GM10266 (cell line): ENCODE data around the gene PSD4.
A peak's percentile ranks its signal among the peaks of the same experiment; 100 is the strongest.

Experiments used
- DNase-seq: peaks from one replicate; pipeline ENCODE4 v3.0.0; 2012; ENCODE audit errors: extremely low spot score
- TF ChIP-seq, protein P1 (sequence below): IDR thresholded peaks from 2 replicates; pipeline ENCODE4 v1.5.1; 2012; ENCODE audit warnings: mild to moderate bottlenecking, low read depth; ENCODE audit not compliant: control insufficient read depth, insufficient read depth; ENCODE audit errors: missing control alignments

Gene PSD4

DNA sequence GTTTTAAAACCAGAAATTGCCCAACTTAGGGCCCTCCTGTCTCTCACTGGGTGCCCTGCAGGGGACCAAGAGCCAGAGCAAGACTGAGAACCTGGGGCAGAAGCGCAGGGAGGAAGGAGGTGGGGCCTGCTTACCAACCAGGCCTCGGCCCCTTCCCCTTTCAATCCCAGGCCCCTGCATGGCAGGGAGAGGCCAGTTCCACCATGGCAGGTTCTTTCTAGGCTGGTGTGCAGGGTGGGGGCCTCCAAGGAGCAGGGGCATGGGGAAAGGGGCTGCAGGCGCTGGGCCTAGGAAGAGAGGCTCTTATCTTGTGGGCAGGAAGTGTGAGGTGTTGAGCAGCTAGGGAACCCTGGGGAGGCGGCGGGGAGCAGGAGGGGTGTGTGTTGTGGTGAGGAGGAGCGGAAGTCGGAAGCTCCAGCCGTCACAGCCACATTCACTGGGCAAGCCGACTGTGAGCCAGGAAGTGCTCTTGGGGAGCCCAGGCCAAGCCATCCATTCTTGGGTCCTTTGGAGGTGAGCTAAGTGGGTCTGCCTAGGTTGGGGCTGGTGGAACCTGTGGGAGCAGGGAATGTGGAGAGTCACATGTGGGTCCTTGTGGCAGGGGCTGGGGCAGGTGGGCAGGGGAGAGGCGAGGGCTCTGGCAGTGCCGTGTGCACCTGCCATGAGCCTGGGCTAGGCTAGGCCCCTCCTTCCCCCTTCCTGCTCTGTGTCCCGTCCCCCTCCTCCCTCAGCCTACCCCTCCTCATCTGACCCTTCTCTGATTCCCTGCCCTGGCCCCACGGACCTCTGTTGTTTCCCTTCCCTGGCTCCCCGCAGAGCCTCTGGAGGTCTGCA lies at the start of gene PSD4:
PSD4 (plus strand) TSS at position 430 of the 834 bp plus-strand sequence. CDS start 8,486 bp downstream, outside the sequence.
- DNase-seq, result peak; percentile 85
- TF ChIP-seq, protein P1, sequence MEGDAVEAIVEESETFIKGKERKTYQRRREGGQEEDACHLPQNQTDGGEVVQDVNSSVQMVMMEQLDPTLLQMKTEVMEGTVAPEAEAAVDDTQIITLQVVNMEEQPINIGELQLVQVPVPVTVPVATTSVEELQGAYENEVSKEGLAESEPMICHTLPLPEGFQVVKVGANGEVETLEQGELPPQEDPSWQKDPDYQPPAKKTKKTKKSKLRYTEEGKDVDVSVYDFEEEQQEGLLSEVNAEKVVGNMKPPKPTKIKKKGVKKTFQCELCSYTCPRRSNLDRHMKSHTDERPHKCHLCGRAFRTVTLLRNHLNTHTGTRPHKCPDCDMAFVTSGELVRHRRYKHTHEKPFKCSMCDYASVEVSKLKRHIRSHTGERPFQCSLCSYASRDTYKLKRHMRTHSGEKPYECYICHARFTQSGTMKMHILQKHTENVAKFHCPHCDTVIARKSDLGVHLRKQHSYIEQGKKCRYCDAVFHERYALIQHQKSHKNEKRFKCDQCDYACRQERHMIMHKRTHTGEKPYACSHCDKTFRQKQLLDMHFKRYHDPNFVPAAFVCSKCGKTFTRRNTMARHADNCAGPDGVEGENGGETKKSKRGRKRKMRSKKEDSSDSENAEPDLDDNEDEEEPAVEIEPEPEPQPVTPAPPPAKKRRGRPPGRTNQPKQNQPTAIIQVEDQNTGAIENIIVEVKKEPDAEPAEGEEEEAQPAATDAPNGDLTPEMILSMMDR, result no peak

DNA sequence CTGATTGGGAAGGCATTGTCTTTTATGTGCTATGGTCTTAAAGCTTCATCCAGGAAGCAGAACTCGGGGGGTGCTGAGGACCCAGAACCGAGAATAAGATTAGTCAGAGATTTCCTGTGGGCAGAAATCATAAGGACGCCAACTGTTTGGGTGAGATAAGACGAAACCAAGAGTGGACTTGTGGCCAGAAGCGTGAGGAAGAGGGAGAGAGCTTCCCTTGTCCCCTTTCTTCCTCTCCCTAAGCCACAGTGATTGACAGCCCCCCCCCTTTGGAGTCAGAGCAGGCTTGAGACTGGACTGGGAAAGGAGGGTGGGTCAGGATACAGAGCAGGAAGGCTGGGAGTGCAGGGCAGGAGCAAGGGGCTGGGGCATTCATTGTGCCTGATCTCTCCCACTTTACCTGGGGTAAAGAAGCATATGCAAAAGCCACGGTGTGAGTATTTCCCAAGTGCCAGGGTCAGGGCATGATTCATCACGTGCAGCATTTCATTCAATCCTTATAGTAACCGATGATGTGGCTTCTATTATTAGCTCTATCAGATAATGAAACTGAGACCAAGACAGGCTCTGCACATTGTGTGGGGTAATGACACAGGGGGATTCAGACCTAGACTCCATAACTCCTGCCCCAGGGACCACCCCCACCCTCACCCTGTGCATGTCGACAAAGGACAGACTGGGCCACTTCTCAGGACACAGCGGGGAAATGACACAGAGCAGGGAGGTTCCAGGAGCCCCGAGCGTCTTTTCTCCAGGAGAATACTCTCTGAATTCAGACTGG lies 49.4 kb upstream of the PSD4 start:
- TF ChIP-seq, protein P1, result no peak
- DNase-seq, result peak; percentile 35

DNA sequence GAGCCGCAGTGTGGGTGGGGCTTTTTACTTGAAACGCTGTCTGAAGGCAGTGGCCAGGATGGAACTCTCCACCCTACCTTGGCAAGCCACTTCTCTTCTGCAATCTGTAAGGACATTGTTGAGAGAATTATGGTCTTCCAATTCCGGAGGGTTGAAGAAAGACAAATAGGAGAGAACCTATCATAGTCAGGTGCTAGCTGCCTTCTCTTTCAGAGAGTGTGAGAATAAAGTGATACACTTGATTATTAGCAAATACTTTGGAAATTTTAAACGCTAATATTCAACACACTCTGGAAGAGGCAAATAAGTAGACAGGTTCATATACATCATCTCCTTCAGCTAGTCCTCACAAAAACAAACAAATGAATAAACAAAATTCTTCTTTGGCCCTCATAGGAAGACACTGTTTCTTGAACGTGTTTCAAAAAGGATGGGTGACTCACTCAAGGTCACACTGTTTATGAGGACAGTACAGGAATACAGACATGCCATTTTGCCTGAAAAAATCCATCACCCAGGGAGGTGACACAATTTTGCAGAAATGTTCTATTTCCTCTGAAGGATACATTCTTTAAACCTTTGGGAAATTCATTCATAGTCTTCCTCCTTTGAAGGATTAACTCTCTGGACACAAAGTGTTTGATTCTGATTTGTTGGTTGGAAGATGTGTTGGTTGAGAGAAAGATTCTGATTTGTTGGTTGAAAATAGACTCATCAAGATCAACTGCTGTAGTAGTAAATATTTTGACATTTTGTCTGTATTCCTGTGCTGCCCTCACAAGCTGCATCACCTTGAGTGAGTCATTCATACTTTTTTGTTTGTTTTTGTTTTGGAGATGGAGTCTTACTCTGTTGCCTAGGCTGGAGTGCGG lies 48.6 kb upstream of the PSD4 start:
- DNase-seq, result no peak
- TF ChIP-seq, protein P1, result no peak

DNA sequence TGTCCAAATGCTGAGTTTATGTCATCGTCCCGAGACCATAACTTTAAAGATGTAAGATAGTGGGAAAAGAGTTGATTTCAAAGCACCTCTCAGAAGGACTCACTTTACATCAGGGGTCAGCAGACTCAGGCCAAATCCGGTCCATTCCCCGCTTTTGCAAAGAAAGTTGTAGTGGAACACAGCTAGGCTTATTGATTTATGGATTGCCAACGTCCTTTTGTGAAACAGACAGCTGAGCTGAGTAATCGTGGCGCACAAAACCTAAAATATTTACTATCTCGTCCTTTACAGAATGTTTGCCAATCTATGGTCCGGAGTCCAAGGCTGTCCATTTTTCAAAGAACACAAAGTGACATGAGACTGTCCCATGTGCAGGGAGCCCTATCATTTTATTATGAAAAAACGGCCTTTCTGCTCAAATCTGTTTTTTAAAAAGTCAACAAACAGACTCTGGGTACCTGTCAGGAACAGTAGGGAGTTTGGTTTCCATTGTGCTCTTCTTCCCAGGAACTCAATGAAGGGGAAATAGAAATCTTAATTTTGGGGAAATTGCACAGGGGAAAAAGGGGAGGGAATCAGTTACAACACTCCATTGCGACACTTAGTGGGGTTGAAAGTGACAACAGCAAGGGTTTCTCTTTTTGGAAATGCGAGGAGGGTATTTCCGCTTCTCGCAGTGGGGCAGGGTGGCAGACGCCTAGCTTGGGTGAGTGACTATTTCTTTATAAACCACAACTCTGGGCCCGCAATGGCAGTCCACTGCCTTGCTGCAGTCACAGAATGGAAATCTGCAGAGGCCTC lies 46.7 kb upstream of the PSD4 start, which contains the start of gene IL1RN:
IL1RN (plus strand) TSS at position 754 of the 801 bp plus-strand sequence; CDS start at position 781, 27 bp downstream.
- TF ChIP-seq, protein P1, result no peak
- DNase-seq, result no peak

DNA sequence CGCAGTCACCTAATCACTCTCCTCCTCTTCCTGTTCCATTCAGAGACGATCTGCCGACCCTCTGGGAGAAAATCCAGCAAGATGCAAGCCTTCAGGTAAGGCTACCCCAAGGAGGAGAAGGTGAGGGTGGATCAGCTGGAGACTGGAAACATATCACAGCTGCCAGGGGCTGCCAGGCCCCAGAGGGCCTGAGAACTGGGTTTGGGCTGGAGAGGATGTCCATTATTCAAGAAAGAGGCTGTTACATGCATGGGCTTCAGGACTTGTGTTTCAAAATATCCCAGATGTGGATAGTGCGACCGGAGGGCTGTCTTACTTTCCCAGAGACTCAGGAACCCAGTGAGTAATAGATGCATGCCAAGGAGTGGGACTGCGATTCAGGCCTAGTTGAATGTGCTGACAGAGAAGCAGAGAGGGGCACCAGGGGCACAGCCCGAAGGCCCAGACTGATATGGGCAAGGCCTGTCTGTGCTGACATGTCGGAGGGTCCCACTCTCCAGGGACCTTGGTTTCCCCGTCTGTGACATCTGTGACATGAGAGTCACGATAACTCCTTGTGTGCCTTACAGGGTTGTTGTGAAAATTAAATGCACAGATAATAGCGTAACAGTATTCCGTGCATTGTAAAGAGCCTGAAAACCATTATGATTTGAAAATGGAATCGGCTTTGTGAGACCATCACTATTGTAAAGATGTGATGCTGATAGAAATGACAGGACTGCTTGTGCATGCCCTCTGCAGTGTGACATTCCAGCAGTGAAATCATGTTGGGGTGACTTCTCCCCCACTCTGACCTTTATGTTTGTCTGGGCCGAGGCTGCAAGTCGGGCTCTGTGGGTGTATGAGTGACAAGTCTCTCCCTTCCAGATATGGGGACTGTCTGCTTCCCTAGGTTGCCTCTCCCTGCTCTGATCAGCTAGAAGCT lies 45.9 kb upstream of the PSD4 start:
- TF ChIP-seq, protein P1, result no peak
- DNase-seq, result no peak

DNA sequence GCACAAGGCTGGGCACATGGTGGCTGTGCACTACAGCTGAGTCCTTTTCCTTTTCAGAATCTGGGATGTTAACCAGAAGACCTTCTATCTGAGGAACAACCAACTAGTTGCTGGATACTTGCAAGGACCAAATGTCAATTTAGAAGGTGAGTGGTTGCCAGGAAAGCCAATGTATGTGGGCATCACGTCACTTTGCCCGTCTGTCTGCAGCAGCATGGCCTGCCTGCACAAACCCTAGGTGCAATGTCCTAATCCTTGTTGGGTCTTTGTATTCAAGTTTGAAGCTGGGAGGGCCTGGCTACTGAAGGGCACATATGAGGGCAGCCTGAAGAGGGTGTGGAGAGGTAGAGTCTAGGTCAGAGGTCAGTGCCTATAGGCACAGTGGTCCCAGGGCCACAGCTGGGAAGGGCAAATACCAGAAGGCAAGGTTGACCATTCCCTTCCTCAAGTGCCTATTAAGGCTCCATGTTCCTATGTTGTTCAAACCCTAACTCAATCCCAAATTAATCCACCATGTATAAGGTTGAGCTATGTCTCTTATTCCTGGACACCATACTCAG lies 44.2 kb upstream of the PSD4 start:
- TF ChIP-seq, protein P1, result no peak
- no peak for DNase-seq
